Left ventricle myocardium inferior (tissue), 1 donor: ENCODE results near the gene MOB3A. TPM values are rescaled to one million over a fixed set of nuclear protein-coding genes. Genes with fewer than 3 reads are reported as not detected.

Source experiments
- DNase-seq: peaks from one replicate; pipeline ENCODE4 v3.0.0-alpha.2; 2020
- H3K27ac ChIP-seq: fragments of 200-600 bp; replicated peaks from 2 replicates; pipeline ENCODE4 v1.8.0; 2021
- H3K27me3 ChIP-seq: fragments of 200-600 bp; 2 replicates; pipeline ENCODE4 v1.8.0; 2021; ENCODE audit warnings: low read depth
- H3K36me3 ChIP-seq: fragments of 200-600 bp; 2 replicates; pipeline ENCODE4 v1.8.0; 2021
- H3K4me1 ChIP-seq: fragments of 200-600 bp; 2 replicates; pipeline ENCODE4 v1.8.0; 2021
- H3K4me3 ChIP-seq: fragments of 200-600 bp; 2 replicates; pipeline ENCODE4 v1.8.0; 2021; ENCODE audit warnings: mild to moderate bottlenecking, moderate library complexity
- H3K9me3 ChIP-seq: fragments of 200-600 bp; replicated peaks from 2 replicates; pipeline ENCODE4 v1.8.0; 2021
- CTCF ChIP-seq: fragments of 200-600 bp; IDR thresholded peaks from 2 replicates; pipeline ENCODE4 v1.8.0; 2021; ENCODE audit warnings: antibody characterized with exemption, mild to moderate bottlenecking, borderline replicate concordance
- intact Hi-C: fragments of 100-400 bp; cut with micrococcal nuclease; formaldehyde crosslinking; loops from one replicate; pipeline ENCODE4 v1.11.0; 2022
- total RNA-seq: library from RNA; stranded (reverse); fragmentation: NEBNext Ultra II Directional; extraction: Animal tissue kit (Norgen Biotek cat#: 25700); gene quantifications from one replicate; pipeline ENCODE4 v1.2.1, GENCODE V29; 2021
- donor health status: DM: no; HTN: yes; CAD: no; lungs with severe emphysema.

MOB3A gene
- total RNA-seq, 1 donor from 2014 or later = 16.1 TPM

- H3K9me3 ChIP-seq = no peaks in the 10 kb centered on the region
- H3K27me3 ChIP-seq = no peaks in the 10 kb centered on the region
- peak overlapping the region; percentile 100 for H3K27ac ChIP-seq
- intact Hi-C loops = no loop called here
- DNase-seq = no peak
- H3K4me3 ChIP-seq = peak overlapping the region; percentile 56
- no peak for TF ChIP-seq CTCF
- peaks cover 80% of the 10 kb centered on the region for H3K4me1 ChIP-seq
- H3K36me3 ChIP-seq = peaks cover 72% of the 10 kb centered on the region
These were observed 54.8 kb downstream of the MOB3A start for GRCh38 chr19:2041433-2041682.

GRCh38 chr19:2040647-2041432 lies 55.3 kb downstream of the MOB3A start:
- Histone ChIP-seq H3K27me3 (no peaks in the 10 kb centered on the region), H3K4me1 (peaks cover 75% of the 10 kb centered on the region), H3K36me3 (peaks cover 67% of the 10 kb centered on the region), H3K4me3 (peak overlapping the region; percentile 56), H3K27ac (peak overlapping the region; percentile 100), H3K9me3 (peaks cover 3% of the 10 kb centered on the region)
- intact Hi-C loops = no loop called here
- no peak for TF ChIP-seq CTCF
- no peak for DNase-seq

GRCh38 chr19:2039959-2040646 lies 56.0 kb downstream of the MOB3A start:
- Histone ChIP-seq H3K9me3 (peaks cover 10% of the 10 kb centered on the region), H3K27ac (peak overlapping the region; percentile 100), H3K27me3 (no peaks in the 10 kb centered on the region), H3K4me3 (no peak overlapping the region), H3K36me3 (peaks cover 60% of the 10 kb centered on the region), H3K4me1 (peaks cover 67% of the 10 kb centered on the region)
- no peak for DNase-seq
- no peak for TF ChIP-seq CTCF
- intact Hi-C loops = no loop called here

GRCh38 chr19:2039089-2039958 lies 56.8 kb downstream of the MOB3A start:
- intact Hi-C loops = no loop called here
- Histone ChIP-seq H3K9me3 (peaks cover 10% of the 10 kb centered on the region), H3K4me3 (no peak overlapping the region), H3K27me3 (no peaks in the 10 kb centered on the region), H3K4me1 (peaks cover 60% of the 10 kb centered on the region), H3K27ac (peak overlapping the region; percentile 100), H3K36me3 (peaks cover 54% of the 10 kb centered on the region)
- no peak for DNase-seq
- no peak for TF ChIP-seq CTCF

- no peaks in the 10 kb centered on the region for H3K27me3 ChIP-seq
- peak overlapping the region; percentile 100 for H3K27ac ChIP-seq
- H3K36me3 ChIP-seq = peaks cover 51% of the 10 kb centered on the region
- H3K9me3 ChIP-seq = peaks cover 10% of the 10 kb centered on the region
- DNase-seq = no peak
- TF ChIP-seq CTCF = peak; percentile 8
- intact Hi-C loops = no loop called here
- peaks cover 51% of the 10 kb centered on the region for H3K4me1 ChIP-seq
- H3K4me3 ChIP-seq = no peak overlapping the region
These were observed 57.6 kb downstream of the MOB3A start for GRCh38 chr19:2038284-2039088.
